Right ventricle myocardium superior (tissue), 1 donor: Measurements from ENCODE around the gene CLIC3. TPM values are rescaled to one million over a fixed set of nuclear protein-coding genes. Genes with fewer than 3 reads are reported as not detected.

Experiments used
- ATAC-seq: fragments of 200-7000 bp; cut with Tn5 transposase; one replicate; pipeline ENCODE4 v1.9.1; 2020; ENCODE audit warnings: mild to moderate bottlenecking; ENCODE audit not compliant: poor library complexity
- DNase-seq: peaks from one replicate; pipeline ENCODE4 v3.0.0-alpha.2; 2020
- intact Hi-C: fragments of 100-400 bp; cut with DNase I; formaldehyde crosslinking; loops from one replicate; pipeline ENCODE4 v1.11.2; 2022
- total RNA-seq: library from RNA; stranded (reverse); fragmentation: NEBNext Ultra II Directional; extraction: Animal tissue kit (Norgen Biotek cat#: 25700); gene quantifications from one replicate; pipeline ENCODE4 v1.2.1, GENCODE V29; 2021
- donor health status: DM: no; HTN: yes; CAD: no; lungs with severe emphysema.

CLIC3 gene
- total RNA-seq, 1 donor from 2014 or later, result 2.7 TPM

DNA sequence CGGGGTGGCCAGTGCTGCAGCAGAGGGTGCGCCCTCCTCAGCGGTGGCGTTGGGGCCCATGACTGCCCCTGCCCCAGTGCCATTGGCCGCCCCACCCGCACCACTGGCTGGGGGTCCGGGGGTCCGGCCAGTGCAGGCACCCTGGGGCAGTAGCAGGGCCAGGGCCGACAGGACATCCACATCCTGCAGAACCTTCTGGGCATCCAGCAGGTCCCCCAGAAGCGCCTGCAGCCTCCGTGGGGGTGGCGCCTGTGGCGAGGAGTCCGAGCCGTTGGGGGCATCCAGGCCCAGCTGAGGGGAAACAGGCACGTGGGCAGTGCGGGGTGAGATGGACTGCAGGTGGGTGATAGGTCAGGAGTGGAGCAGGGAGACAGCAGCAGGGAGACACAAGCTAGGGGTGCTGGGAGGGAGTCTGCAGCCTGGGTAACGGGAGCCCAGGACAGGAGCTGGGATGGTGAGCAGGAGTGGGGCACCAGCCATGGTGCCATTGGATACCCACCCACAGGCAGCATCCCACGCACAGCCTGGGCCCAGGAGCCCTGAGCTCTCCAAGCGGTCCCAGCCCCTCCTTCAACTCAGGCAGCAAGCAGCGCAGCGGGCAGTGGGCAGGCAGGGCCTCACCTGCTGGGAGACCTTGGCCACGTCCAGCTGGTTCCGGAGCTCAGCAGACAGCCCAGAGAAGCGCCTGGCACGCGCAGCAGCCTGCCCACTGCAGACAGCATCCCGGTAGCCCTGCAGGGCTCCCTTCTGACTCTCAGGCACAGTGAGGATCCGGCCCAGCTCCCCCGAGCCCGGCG is 24.6 kb upstream of the CLIC3 start:
- intact Hi-C loops, result no loop called here
- ATAC-seq (no peak), DNase-seq (no peak)

DNA sequence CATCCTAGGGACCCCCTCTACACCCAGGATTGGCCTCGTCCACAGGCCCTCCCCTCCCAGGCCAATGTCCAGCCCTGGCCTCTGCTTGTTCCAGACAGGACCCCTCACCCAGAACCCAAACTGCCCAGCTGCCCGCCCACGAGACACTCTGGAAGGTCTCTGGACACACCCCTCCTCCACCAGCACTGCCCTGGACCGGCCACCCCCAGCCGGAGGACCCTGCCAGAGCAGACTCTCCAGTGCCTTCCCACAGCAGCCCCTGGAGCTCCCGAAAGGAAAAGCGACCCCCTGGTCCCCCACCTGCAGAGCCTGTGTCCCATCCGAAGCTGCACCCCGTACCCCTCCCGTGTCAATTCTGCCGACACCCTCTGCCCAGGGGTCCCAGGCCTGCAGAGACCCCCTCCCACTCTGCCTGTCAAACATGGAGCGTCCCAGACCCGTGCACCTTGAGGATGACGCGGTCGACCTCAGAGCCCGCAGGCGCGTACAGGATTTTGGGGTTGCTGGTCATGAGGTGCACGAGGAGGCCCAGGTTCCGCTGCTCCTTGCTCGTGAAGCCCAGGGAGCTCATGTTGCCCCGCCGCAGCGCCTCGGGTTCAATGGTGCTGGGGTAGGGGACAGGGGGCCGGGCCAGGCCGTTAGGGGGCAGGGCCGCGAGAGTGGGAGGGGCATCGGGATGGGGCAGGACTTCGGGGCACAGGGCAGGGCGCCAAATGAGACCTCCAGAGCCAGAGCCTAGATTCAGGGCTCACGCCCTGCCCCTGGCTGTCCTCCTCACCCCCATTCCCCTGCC is 23.7 kb upstream of the CLIC3 start:
- ATAC-seq (no peak), DNase-seq (no peak)
- intact Hi-C loops, result no loop called here

DNA sequence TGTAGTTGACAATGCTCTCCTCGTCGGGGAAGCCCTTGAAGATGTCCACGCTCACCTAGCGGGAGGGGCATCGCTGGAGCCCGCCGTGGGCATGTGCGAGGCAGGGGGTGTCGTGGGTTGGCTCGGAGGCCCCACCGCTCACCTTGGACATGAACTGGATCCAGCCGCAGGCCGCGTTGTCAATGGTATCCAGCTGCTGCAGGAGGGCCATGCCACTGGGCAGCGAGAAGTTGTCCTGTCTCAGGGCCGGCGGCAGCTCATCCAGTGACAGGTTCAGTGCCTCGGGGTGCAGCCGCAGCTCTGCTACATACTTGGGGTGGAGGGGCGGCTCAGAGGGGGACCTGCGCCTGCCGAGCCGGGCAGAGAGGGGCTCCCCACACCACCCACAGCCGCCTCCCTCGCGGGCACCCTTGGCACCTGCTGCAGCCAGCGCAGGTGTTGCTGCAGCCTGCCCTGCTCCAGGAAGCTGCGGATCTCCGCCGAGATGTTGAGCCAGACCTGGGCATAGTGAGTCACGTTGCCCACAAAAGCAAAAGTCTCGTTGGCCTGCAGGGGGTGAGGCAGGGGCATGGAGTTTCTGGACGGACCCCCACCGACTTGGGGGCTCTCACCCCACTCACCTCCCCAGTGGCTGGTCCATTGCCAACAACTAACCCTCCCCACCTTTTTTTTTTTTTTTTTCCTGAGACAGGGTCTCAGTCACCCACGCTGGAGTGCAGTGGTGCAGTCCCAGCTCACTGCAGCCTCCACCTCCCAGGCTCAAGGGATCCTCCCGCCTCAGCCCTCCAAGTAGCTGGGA is 22.6 kb upstream of the CLIC3 start:
- ATAC-seq, result no peak
- intact Hi-C loops, result no loop called here
- no peak for DNase-seq

DNA sequence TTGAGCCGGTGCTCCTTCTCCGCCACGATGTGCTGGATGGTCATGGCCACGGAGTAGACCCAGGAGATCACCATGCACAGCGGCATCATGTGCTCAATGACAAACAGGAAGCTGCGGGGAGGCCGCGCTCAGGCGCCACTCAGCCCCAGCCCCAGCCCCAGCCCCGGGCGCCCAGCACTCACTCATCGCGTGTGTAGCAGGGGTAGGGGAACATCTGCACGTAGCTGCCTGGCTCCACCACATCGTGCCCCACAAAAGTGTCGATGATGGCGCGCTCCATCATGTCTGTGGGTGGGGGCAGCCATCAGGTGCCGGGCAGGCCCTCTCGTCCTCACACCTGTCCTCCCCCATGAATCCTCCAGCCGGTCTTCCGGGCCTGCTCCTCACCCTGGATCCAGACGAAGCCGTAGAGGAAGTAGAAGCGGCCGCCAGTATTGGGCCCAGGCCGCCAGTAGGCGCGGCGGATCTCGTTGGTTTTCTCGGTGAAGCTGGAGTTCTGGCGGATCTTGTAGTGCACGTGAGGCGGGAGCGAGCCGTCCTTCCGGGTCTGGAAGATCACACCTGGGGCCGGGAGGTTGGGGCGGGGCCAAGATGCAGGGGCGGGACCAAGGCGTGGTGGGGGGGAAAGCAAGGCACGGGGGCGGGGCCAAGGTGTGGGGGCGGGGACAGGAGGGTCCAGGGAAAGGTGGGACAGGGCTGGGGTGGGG is 21.6 kb upstream of the CLIC3 start:
- intact Hi-C loops, result no loop called here
- no peak for DNase-seq
- ATAC-seq, result no peak

DNA sequence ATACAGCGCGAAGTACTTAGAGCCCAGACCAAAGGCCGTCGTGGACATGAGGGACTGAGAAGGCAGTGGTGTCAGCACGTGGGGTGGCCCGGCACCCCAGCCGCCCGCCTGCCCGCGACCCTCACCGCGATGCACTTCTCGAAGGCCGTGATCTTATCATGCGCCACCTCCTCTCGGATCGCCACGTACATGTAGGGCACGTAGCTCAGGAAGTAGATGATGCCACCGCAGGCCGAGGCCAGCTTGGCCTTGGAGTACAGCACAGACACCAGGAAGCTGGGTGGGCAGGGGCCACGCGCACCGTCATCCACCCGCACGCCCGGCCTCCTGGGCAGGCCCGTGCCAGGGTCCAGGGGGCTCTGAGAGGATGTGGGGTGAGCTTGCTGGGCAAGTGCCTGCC is 20.7 kb upstream of the CLIC3 start:
- ATAC-seq (no peak), DNase-seq (no peak)
- intact Hi-C loops, result no loop called here

DNA sequence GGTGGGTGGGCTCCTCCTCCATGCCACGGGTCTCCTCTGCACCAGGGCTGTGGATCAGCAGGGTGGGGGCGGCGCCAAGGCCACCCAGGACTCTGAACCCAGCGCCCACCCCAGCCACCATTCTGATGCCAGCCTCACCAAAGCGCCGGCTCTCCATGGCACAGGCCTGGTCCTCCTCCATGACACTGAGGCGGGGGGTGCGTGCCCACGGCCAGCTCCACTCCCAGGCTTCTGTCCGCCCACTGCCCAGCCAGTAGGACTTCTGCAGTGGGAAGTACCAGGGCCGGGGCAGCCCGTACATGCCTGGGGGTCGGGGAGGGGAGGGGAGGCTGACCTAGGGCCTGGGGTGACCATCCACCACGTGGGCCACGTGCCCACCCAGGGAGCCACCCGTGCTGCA is 20.1 kb upstream of the CLIC3 start:
- no peak for ATAC-seq
- no peak for DNase-seq
- intact Hi-C loops, result no loop called here

DNA sequence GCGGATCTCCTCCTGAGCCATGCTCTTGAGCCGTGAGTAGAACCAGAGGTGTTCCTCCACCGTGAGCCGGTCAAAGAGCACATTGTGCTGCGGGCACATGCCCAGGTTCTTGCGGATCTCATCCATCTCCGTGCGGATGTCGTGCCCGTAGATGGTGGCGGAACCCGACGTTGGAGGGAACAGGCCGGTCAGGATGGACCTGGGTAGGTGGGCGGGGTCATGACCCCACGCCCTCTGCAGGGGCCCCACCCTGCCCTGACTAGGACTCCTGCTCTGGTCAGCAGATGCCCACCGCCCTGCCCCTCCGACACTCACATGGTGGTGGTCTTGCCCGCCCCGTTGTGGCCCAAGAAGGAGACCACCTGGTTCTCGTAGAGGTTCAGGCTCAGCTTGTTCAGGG is 19.6 kb upstream of the CLIC3 start:
- intact Hi-C loops, result no loop called here
- ATAC-seq (no peak), DNase-seq (no peak)

DNA sequence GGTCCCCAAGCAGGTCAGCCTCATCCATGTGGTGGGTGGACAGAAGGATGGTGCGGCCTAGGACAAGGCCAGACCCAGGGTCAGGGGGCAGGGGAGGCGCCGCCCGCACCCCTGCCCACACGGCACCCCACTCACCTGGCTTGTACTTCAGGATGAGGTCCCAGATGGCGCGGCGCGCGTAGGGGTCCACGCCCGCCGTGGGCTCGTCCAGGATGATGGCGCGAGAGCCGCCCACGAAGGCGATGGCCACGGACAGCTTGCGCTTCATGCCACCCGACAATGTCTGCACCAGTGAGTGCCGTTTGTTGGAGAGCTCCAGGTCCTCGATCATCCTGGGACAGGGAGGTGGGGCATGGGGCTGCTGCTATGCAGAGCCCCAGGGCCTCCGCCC is 19.2 kb upstream of the CLIC3 start:
- intact Hi-C loops, result no loop called here
- DNase-seq (no peak), ATAC-seq (no peak)

DNA sequence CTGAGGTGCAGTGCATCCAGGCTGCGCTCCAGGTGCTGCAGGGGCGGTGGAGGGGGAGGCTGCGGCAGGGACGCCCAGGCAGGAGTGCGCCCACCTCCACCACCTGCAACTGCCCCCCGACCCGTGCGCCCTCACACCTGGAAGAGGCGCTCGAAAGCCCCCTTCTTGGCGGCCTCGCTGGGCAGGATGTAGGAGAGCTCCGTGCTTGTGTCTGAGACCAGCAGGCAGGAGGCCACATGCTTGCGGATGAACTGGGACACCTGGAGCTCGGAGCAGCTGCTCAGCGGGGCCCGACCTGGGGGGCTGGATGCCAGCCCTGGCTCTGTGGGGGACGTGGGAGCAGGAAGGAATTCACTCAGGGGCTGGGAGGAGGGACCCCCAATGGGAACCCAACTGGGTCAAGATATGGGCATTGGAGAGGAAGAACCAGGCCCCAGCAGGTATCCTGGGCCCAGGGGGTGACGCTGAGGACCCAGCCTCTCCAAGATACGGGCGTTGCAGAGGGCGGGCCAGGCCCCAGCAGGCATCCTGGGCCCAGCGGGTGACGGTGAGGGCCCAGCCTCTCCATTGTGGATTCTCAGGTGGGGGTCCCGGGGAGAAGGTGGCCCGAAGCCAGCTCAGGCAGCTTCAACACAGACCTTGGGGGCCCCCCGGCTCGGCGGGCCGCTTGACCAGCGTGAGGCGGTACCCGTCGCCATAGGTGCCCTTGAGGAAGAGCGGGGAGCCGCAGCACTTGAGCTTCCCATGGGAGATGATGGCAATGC is 18.6 kb upstream of the CLIC3 start:
- DNase-seq, result no peak
- no peak for ATAC-seq
- intact Hi-C loops, result no loop called here

DNA sequence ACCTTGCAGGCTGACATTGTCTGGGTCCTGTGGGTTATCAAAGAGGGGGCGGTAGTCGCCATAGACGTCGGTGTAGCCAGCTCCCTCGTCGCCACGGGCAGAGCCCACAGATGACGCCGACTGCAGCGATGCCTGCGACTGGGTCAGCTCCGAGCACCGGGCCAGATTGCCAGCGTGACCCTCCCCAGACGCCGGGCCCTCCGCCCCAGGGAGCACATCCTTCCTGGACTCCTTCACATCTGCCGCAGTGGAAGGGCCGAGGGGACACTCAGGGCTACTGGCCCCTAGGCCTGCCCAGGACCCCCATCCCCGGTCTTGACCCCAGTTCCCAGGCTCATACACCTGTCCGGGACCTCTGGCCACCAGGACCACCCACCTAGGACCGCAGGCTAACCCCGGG is 17.8 kb upstream of the CLIC3 start:
- intact Hi-C loops, result no loop called here
- ATAC-seq (no peak), DNase-seq (no peak)

DNA sequence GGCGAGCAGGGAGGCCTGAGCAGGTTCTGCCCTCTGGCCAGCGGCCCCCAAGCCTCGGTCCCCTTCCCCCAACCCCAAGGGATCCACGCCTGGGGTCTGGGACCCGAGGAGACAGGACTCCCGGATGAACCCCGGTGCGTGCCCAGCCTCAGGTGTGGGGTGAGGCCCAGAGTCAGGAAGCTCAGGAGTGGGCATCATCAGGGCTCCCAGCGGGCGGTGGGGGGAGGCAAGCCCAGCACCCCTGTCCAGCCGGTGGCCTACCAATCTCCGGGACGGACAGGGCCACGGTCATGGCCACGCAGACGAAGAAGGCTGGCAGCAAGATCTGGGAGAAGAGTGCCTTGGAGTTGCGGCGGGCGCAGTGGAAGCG is 17.2 kb upstream of the CLIC3 start:
- DNase-seq (no peak), ATAC-seq (no peak)
- intact Hi-C loops, result no loop called here

DNA sequence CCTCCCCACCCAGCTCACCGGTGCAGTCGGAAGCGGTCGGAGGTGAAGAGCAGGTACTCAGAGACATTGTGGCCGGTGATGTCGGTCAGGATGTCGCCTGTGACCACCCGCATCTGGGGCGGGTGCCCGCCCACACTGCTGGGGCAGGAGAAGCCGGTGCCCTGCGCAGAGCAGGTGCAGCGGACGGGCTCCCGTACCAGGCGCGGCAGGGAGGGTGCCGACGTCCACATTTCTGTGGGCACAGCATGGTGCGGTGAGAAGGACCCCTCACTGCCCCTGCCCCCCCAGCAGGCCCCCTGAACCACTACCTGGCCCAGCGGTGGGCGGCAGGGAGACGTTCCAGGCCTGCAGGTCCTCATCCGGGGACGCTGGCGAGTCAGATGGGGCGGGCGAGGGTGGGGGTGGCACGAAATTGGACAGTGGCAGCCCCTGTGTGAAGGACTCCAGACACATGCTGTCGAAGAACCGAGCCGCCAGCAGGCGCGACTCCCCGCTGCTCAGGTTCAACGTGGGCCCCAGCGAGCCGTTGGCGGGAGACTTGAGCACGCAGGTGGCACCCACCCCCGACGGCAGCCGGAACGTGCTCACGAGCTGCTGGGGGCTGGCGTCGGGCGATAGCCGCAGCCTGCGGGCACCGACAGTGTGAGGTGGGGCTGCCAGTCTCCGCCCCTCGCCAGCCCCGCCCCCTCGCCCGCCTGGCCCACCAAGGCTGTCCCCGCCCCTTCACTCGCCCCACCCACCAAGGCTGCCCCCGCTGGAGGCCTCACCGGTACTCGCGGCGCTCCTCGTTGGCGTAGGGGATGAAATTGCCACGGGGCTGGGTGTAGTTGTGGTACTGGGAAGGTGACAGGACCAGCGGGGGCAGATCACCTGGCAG is 16.6 kb upstream of the CLIC3 start:
- ATAC-seq (no peak), DNase-seq (no peak)
- intact Hi-C loops, result no loop called here

DNA sequence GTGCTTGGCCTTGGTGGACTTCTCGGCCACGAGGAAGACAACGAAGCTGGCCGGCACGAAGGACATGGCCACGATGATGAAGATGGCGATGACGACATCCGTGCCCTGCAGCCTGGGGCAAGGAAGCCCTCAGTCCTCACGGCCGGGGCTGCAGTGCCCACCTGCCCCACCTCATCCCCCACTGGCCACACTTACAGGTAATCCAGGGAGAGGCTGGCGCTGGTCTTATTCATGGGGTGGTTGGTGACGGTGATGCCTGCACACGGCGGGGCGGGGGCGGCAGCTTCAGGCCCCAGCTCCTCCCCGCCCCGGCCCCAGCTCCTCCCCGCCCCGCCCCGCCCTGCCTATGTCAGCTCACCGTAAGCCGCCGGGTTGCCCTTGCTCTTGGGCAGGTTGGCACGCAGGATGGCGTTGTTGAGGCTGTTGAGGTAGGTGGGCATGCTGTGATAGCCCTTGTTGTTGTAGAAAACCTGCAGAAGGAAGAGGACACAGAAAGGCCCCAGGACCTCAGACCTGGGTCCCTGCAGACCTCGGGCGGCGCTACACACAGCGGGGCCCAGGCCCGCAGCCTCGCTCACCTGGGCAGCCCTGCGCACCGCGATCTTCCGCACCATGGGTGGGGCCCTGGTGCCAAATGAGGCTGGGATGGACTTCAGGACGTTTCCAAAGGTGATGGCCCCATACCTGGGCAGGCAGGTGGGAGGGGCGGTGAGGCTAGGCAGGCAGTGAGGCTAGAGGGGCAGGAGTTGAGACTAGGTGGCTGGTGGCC is 15.7 kb upstream of the CLIC3 start:
- intact Hi-C loops, result no loop called here
- DNase-seq (no peak), ATAC-seq (no peak)

DNA sequence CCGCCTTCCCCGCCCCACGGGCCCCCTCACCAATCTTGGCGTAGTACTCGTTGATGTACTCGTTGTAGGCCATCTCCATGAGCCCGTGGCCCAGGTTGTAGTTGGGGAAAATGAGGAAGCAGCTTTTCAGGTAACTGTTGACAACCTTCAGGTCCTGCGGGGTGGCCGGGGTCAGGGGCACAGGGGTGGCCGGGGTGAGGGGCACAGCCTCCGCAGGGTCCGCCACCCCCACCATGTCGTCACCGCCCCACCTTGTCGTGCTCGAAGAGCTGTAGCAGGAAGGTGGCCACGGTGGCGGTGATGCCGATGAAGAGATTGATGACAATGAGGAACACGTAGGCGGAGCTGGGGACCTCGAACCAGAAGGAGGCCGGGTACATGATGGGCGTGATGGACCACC is 14.8 kb upstream of the CLIC3 start:
- DNase-seq (no peak), ATAC-seq (no peak)
- intact Hi-C loops, result no loop called here

DNA sequence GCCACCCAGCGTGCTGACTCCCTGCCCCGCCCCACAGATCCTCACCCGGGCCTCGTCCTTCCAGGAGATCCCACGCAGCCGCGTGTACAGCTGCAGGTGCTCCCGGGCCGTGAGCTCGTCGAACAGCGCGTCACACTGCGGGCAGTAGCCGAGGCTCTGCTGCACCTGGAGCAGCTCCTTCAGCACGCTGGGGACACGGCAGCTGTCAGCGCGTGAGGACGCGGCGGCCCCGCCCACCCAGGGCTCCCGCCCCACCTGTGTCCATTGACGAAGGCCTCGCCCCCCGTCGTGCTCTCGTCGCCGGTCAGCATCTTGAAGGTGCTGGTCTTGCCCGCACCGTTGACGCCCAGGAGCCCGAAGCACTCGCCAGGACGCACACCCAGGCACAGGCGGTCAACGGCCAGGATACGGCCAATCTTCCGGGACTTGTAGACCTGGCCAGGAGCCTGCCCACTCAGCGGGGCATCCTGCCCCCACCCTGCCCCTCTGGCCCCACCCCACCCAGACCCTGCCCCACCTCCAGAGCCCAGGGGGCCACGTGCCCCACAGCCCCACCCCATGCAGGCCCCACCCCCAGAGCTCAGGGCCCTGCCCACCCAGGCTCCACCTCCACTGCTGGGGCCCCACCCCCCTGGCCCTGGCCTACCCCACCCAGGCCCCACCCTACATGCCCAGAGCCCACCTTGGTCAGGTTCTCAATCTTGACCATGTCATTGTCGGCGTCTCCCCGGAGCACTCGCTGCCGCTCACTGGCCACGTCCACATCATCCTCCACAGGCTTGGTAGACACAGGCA is 13.8 kb upstream of the CLIC3 start:
- no peak for ATAC-seq
- intact Hi-C loops, result no loop called here

DNA sequence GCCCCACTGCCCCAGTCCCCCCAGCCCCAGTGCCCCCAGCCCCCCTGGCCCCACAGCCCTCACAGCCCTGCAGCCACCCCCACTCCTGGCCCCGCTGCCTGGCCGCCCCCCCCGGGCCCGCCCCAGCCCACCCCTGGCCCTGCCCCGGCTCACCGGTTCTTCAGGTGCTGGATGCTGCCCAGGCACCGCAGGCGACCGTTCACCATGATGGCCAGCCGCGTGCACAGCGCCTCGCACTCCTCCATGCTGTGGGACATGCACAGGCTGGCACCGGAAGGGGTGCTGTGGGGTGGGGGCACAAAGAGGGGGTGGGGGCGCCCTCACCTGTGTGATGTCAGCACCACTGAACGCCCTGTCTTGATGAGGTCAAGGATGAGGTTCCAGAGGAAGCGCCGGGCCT is 12.8 kb upstream of the CLIC3 start:
- intact Hi-C loops, result no loop called here
- no peak for DNase-seq
- no peak for ATAC-seq

More for the DNA sequence above, 13.8 kb upstream of the CLIC3 start:
- no peak for DNase-seq
